ENCODE measurements around the gene ZBTB7C. TPM values are rescaled to one million over a fixed set of nuclear protein-coding genes. Genes with fewer than 3 reads are reported as not detected.

The ZBTB7C gene
- polyA plus RNA-seq, 1 donor (not counting 4 experiments of a cell fraction or from before 2014, with no cell fraction given), result 0.58 TPM

DNA sequence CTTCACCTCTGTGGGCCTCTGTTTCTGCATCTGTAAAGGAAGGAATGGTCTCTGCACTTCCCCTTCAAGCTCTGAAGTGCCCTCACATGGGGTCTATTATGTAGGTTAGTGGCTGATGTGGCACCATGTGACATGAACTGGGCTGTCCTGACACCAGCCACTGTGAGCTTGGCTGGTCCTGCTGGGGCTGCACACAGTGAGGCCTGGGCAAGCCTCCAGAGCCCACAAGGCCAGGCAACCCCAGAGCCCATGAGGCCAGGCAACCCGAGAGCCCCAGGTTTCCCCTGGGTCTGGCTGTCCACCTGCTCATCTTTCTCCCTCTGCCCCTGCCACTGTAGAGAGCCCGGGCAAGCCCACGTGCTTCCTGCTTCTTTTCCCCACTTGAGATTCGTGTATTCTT is 328.6 kb downstream of the ZBTB7C start:
- Histone ChIP-seq H2AFZ (ENCODE audit: control insufficient read depth, low read length) (no peak overlapping the region), H3K9me1 (ENCODE audit: control insufficient read depth, extremely low read depth, insufficient read depth, low read length) (no peaks in the 10 kb centered on the region), H3K27ac (ENCODE audit: control insufficient read depth, insufficient read depth, low read length) (no peak overlapping the region), H3K36me3 (ENCODE audit: control insufficient read depth in 2 of 2, extremely low read depth in 1 of 2, insufficient read depth in 2 of 2, low read length in 2 of 2) (no peaks in the 10 kb centered on the region), H3K27me3 (ENCODE audit: control insufficient read depth, extremely low read depth, insufficient read depth, low read length) (no peaks in the 10 kb centered on the region), H3K9me3 (ENCODE audit: control insufficient read depth, low read depth, low read length) (no peaks in the 10 kb centered on the region), H3K4me1 (ENCODE audit: control insufficient read depth, extremely low read depth, insufficient read depth, low read length) (peaks cover 3% of the 10 kb centered on the region), H3K79me2 (ENCODE audit: control insufficient read depth, insufficient read depth, low read length) (no peaks in the 10 kb centered on the region), H3K9ac (ENCODE audit: control insufficient read depth, extremely low read depth, insufficient read depth, low read length) (no peak overlapping the region), H4K20me1 (ENCODE audit: control insufficient read depth, extremely low read depth, insufficient read depth, low read length) (no peaks in the 10 kb centered on the region), H3K4me2 (ENCODE audit: control insufficient read depth, extremely low read depth, insufficient read depth, low read depth, low read length) (no peak overlapping the region), H3K4me3 (ENCODE audit: control insufficient read depth in 2 of 3, extremely low read depth in 1 of 3, insufficient read depth in 2 of 3, low read depth in 1 of 3, low read length in 3 of 3) (no peak overlapping the region)
- dilution Hi-C loops (cut with MboI; ENCODE audit: extremely low pct_ligation_motif_present, low sequenced_read_pairs), result no loop called here
- TF ChIP-seq EZH2 (IDR thresholded peaks at IDR 0.05; ENCODE audit: low read length), result no peak
- TF ChIP-seq, protein P1, sequence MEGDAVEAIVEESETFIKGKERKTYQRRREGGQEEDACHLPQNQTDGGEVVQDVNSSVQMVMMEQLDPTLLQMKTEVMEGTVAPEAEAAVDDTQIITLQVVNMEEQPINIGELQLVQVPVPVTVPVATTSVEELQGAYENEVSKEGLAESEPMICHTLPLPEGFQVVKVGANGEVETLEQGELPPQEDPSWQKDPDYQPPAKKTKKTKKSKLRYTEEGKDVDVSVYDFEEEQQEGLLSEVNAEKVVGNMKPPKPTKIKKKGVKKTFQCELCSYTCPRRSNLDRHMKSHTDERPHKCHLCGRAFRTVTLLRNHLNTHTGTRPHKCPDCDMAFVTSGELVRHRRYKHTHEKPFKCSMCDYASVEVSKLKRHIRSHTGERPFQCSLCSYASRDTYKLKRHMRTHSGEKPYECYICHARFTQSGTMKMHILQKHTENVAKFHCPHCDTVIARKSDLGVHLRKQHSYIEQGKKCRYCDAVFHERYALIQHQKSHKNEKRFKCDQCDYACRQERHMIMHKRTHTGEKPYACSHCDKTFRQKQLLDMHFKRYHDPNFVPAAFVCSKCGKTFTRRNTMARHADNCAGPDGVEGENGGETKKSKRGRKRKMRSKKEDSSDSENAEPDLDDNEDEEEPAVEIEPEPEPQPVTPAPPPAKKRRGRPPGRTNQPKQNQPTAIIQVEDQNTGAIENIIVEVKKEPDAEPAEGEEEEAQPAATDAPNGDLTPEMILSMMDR (optimal IDR thresholded peaks at IDR 0.05 in 1 of 3, IDR thresholded peaks at IDR 0.05 in 1 of 3, conservative IDR thresholded peaks at IDR 0.05 in 1 of 3; ENCODE audit: extremely low read depth in 1 of 3, insufficient read depth in 2 of 3, low read length in 3 of 3), result no peak
- FAIRE-seq (no peak), DNase-seq (ENCODE audit: low read depth, low spot score) (no peak)

DNA sequence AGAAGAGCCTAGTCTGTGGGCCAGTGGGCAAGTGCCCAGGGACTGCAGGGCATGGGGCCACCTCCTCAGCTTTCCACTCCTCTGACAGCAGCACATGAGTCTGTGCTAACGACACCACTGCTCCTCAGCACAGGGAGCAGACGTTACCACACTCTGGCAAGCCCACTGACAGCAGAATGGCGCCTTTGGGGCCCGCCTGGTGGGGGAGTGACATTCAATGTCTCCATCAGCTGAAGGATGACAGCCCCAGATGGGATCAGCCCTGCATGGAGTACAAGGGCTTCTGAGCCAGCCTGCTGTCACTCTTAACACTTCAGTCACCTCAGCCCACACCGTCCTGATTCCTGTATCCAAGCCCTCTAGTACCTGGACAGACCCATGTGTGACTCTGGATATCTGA is 329.3 kb downstream of the ZBTB7C start:
- no peak overlapping the region for H3K4me2 ChIP-seq (ENCODE audit: control insufficient read depth, extremely low read depth, insufficient read depth, low read depth, low read length)
- no peak overlapping the region for H3K4me3 ChIP-seq (ENCODE audit: control insufficient read depth in 2 of 3, extremely low read depth in 1 of 3, insufficient read depth in 2 of 3, low read depth in 1 of 3, low read length in 3 of 3)
- no peak overlapping the region for H3K9ac ChIP-seq (ENCODE audit: control insufficient read depth, extremely low read depth, insufficient read depth, low read length)
- no peaks in the 10 kb centered on the region for H3K9me3 ChIP-seq (ENCODE audit: control insufficient read depth, low read depth, low read length)
- no peak overlapping the region for H3K27ac ChIP-seq (ENCODE audit: control insufficient read depth, insufficient read depth, low read length)
- H3K79me2 ChIP-seq (ENCODE audit: control insufficient read depth, insufficient read depth, low read length), result no peaks in the 10 kb centered on the region
- H4K20me1 ChIP-seq (ENCODE audit: control insufficient read depth, extremely low read depth, insufficient read depth, low read length), result no peaks in the 10 kb centered on the region
- H3K4me1 ChIP-seq (ENCODE audit: control insufficient read depth, extremely low read depth, insufficient read depth, low read length), result peaks cover 9% of the 10 kb centered on the region
- DNase-seq (ENCODE audit: low read depth, low spot score) (no peak), FAIRE-seq (no peak)
- H3K36me3 ChIP-seq (ENCODE audit: control insufficient read depth in 2 of 2, extremely low read depth in 1 of 2, insufficient read depth in 2 of 2, low read length in 2 of 2), result no peaks in the 10 kb centered on the region
- dilution Hi-C loops (cut with MboI; ENCODE audit: extremely low pct_ligation_motif_present, low sequenced_read_pairs), result no loop called here
- TF ChIP-seq, protein P1 (optimal IDR thresholded peaks at IDR 0.05 in 1 of 3, IDR thresholded peaks at IDR 0.05 in 1 of 3, conservative IDR thresholded peaks at IDR 0.05 in 1 of 3; ENCODE audit: extremely low read depth in 1 of 3, insufficient read depth in 2 of 3, low read length in 3 of 3), result no peak
- no peak for TF ChIP-seq EZH2 (IDR thresholded peaks at IDR 0.05; ENCODE audit: low read length)
- H3K27me3 ChIP-seq (ENCODE audit: control insufficient read depth, extremely low read depth, insufficient read depth, low read length), result no peaks in the 10 kb centered on the region
- H2AFZ ChIP-seq (ENCODE audit: control insufficient read depth, low read length), result no peak overlapping the region
- no peaks in the 10 kb centered on the region for H3K9me1 ChIP-seq (ENCODE audit: control insufficient read depth, extremely low read depth, insufficient read depth, low read length)
